NCI-H1417 (cell line): ENCODE data around the gene TNNC1.
A peak's percentile ranks its signal among the peaks of the same experiment; 100 is the strongest.

Experiments used
- DNase-seq, 3 experiments: peaks; one replicate each; lab custom pipeline; 2025; lab: John Stamatoyannopoulos, UW

TNNC1 gene

GRCh38 chr3:52453496-52454249, at the start of gene TNNC1:
Gene TNNC1 (minus strand): TSS chr3:52454041. CDS start chr3:52454015, 26 bp downstream.
- DNase-seq, result no peak

- DNase-seq, result no peak
Observed at GRCh38 chr3:52502808-52503350, 49.0 kb upstream of the TNNC1 start.

- no peak for DNase-seq
Observed at GRCh38 chr3:52502001-52502400, 48.2 kb upstream of the TNNC1 start.

GRCh38 chr3:52501046-52501445, 47.2 kb upstream of the TNNC1 start:
- DNase-seq, result no peak

- DNase-seq, result no peak
Observed at GRCh38 chr3:52498137-52499054, 44.6 kb upstream of the TNNC1 start.

- DNase-seq, result no peak
Observed at GRCh38 chr3:52495777-52496602, 42.1 kb upstream of the TNNC1 start.

- DNase-seq, result no peak
Observed at GRCh38 chr3:52494886-52495495, 41.1 kb upstream of the TNNC1 start, which contains the start of gene STAB1. Gene STAB1 (plus strand): TSS chr3:52495338. CDS start chr3:52495414, 76 bp downstream.

- peak in 2 of 3 experiments; percentile 22 to 59 for DNase-seq
Observed at GRCh38 chr3:52494445-52494844, 40.6 kb upstream of the TNNC1 start.

- DNase-seq, result no peak
Observed at GRCh38 chr3:52493232-52494017, 39.6 kb upstream of the TNNC1 start.

GRCh38 chr3:52492059-52492458, 38.2 kb upstream of the TNNC1 start:
- no peak for DNase-seq

- no peak for DNase-seq
Observed at GRCh38 chr3:52490939-52491526, 37.2 kb upstream of the TNNC1 start.

- DNase-seq, result no peak
Observed at GRCh38 chr3:52490035-52490938, 36.4 kb upstream of the TNNC1 start.

GRCh38 chr3:52489453-52489852, 35.6 kb upstream of the TNNC1 start:
- DNase-seq, result no peak

- no peak for DNase-seq
Observed at GRCh38 chr3:52488746-52489145, 34.9 kb upstream of the TNNC1 start.

GRCh38 chr3:52487788-52488691, 34.2 kb upstream of the TNNC1 start:
- no peak for DNase-seq

GRCh38 chr3:52487050-52487787, 33.4 kb upstream of the TNNC1 start:
- DNase-seq, result no peak
